HL-60/S4 (cell line): Measurements from ENCODE around the gene HOXA3.

Experiments
- in situ Hi-C: fragments of 300-500 bp; cut with MboI; formaldehyde crosslinking; loops from 2 replicates; pipeline ENCODE4 v1.14.3; 2022; ENCODE audit warnings: low sequenced_read_pairs

The HOXA3 gene

GRCh38 chr7:27097686-27098577, 54.5 kb downstream of the HOXA3 start:
- in situ Hi-C loops: no loop called here

DNA sequence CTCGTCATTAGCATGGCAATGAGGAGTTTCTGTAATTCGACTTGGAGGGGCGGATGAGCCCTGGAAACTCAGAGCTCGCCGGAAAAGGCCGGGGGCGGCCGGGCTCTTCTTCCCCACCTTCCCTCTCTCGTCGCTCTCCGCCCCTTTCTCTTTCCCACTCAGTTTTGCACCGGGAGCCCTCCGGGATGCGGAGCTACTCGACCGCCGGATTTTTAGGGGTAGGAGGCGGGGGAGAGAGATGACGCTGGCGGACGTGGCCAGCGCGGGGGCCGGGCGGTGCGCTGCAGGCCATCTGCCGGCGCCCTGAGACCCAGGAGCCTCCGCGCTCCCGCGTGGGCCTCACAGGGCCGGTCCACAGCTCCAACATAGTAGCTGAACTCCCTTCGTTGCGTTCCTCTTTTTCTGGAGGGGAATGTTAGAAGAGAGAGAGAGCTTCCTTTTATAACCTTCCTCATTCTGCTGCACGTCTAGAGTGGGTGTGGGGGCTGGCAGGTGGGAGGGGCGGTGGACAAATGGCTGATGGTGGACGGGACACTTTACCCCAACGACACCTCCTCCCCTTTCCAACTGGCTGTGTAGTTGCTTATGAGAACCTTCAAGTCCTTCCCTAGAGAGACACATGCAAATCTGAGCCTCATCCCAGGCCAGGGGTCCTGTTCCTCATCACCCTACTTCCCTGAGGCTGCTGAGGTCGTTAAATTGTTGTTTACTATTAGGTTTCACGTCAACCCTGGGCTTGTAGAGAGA, 55.4 kb downstream of the HOXA3 start:
- in situ Hi-C loops: no loop called here

GRCh38 chr7:27095897-27096767, 56.3 kb downstream of the HOXA3 start, which contains the start of gene HOXA1:
Gene HOXA1 (minus strand): TSS chr7:27096000. CDS start chr7:27095912, 88 bp downstream.
- in situ Hi-C loops: no loop called here

GRCh38 chr7:27095050-27095896, 57.1 kb downstream of the HOXA3 start:
- in situ Hi-C loops: no loop called here

- in situ Hi-C loops: no loop called here
Observed at GRCh38 chr7:27094304-27095049, 57.9 kb downstream of the HOXA3 start.

- in situ Hi-C loops: no loop called here
Observed at GRCh38 chr7:27093184-27093895, 59.0 kb downstream of the HOXA3 start.

- in situ Hi-C loops: no loop called here
Observed at GRCh38 chr7:27092819-27093110, 59.6 kb downstream of the HOXA3 start.

DNA sequence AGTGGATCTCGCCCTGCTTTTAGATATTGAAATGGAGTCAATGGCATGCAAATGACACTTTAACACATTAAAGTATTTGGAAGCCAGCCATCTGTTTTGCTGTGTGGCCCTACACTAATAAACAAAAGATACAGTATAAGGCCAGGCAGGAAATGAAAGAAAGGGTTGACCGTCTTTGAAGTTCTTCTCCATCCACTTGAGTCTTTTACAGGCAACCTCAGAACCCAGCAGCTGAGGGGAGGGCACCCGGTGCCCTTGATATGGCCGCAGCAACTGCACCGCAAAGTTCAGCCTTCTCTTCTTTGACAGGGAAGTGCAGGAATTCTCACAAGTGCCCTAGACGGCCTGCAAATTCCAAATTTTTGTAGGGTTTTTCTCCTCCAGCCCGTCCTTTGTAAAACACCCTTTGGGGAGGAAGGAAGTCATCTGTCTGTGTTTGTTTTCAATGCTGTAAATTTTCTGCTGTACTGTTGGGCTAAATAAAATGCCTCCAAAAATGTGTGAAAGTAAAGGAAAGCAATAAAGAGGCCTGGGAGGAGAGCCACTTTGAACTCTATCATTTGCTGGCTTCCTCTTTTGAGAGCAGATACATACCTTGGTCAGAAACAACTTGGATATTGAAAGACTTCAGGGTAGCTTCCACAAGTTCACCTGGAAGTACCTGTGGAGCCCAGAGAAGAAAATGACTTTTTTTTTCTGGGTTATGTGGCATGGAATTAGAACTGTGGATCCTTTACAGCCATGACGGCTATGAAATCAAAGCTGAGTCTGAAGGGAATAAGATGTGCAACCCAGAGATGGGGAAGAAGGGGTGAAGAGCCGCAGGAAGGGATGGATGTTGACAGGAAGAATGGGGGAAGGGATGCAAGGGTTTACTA, 60.2 kb downstream of the HOXA3 start:
- in situ Hi-C loops: no loop called here

GRCh38 chr7:27091105-27091504, 61.3 kb downstream of the HOXA3 start:
- in situ Hi-C loops: no loop called here

- in situ Hi-C loops: no loop called here
Observed at GRCh38 chr7:27088002-27088922, 64.1 kb downstream of the HOXA3 start.

DNA sequence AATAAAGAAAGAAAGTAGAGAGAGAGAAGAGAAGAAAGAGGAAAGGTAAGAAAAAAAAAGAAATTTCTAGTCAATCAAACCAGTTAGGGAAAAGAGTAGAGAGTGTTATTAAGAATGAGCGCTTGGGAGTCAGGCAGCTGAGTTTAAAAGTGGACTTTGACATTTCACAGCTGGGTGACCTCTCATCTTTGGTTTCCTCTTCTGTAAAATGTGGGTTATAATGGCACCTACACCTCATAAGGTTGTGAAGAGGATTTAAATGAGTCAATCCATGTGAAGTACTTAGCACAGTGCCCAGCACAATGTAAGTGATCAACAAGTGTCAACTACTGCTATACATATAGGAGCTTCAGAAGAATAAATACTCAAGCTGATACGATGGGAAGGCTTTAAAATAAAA, 68.7 kb downstream of the HOXA3 start:
- in situ Hi-C loops: no loop called here

DNA sequence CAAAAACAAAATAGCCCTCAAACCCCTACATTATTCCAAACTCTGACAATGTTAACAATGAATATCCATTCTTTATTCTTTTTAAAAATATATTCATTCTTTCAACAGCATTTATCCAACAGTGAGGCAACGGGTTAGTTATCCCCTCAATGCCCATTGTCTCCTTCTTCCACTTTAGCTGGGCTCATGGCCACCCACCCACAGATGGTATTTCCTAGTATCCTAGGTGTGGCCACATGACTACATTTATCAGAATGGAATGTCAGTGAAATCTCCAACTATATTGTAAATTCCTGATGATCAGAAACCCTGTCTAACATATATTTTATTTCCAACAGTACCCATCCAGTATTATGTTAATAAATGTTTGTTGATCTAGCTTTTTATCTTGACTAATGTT, 70.2 kb downstream of the HOXA3 start:
- in situ Hi-C loops: no loop called here

DNA sequence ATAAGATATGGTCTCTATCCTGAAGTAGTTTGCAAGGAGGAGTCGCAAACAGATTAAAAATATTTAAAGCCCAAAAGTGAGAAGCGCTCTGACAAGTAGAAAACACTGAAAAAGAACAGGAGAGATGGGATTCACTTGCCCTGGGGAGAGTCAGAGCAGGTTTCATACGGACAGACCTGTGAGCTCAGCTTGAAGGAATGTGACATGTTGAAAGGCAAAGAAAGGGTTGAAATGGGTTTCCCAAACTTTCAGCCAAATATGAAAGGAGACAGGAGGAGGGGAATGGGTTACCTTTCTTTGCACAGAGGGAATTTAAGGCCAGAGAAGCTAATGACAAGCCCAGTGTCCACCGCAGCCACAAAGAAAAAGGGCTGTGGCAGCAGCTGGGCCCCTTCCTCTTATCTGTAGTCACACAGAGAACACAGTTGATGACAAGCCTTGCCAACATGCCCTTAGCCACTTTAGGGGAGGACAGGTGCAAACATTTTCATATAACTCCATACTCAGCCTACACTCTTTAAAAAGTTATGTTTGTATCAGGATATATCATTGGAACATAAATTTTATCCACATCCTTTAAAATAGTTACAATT, 71.4 kb downstream of the HOXA3 start:
- in situ Hi-C loops: no loop called here

DNA sequence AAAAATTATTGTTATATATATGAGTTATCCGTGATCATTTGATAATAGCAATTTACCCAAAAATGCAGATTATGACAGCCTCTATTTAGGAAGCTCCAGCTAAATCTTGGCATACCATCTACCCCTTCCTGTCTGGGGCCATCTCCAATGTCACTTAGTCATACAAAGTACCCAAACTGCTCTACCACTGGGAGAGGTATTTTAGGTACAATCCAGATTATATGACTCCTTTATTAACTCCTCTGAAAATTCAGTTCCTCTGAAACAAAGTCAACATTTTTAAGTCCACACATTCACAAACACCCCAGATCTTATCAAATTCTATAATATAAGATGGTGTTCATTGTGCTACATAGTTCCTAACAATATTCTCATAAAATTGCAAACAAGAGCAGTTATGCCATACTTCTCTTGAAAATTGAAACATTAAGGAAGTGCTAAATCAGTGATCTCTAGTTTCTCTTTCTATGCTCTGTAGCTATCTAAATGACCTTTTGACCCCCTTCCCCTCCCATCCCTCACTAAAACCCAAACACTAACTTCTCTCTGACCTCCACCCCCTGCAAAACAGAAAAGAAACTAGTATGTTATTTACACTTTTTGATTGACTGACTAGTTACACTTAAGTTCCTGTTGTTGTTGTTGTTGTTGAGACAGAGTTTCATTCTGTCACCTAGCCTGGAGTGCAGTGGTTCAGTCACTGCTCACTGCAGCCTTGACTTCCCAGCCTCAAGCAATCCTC, 73.0 kb downstream of the HOXA3 start:
- in situ Hi-C loops: no loop called here

DNA sequence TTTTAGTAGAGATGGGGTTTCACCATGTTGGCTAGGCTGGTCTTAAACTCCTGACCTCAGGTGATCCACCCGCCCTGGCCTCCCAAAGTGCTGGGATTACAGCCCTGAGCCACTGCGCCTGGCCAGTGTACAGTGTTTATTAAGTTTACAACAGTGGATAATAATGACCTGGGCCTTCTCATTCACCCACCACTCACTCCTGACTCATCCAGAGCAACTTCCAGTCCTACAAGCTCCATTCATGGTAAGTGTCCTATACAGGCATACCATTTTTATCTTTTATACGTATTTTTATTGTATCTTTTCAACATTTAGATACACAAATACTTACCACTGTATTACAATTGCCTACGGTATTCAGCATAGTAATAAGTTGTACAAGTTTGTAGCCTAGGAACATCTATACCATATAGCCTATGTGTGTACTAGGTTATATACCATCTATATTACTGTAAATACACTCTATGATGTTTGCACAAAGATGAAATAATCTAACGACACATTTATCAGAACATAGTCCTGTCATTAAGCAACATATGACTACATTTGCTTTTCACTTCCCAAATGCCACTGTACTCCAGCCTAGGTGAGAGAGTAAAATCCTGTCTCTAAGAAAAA, 73.7 kb downstream of the HOXA3 start:
- in situ Hi-C loops: no loop called here

GRCh38 chr7:27073076-27073475, 79.3 kb downstream of the HOXA3 start:
- in situ Hi-C loops: no loop called here
